Sciatic nerve (tissue), 2 donors: ENCODE measurements around the gene NEURL1B. TPM values are rescaled to one million over a fixed set of nuclear protein-coding genes. Genes with fewer than 3 reads are reported as not detected.
A peak's percentile ranks its signal among the peaks of the same experiment; 100 is the strongest.

Source experiments
- ATAC-seq: fragments of 200-7000 bp; cut with Tn5 transposase; one replicate; pipeline ENCODE4 v1.9.1; 2020; ENCODE audit warnings: mild to moderate bottlenecking, moderate library complexity
- DNase-seq: peaks from one replicate; pipeline ENCODE4 v3.0.0-alpha.2; 2020; ENCODE audit warnings: low spot score
- intact Hi-C: fragments of 100-400 bp; cut with DNase I; formaldehyde crosslinking; loops from one replicate; pipeline ENCODE4 v1.14.2; 2022
- total RNA-seq: library from RNA; stranded (reverse); fragmentation: NEBNext Ultra II Directional; extraction: Animal tissue kit (Norgen Biotek cat#: 25700); gene quantifications from one replicate; pipeline ENCODE4 v1.2.1, GENCODE V29; 2021
- donor health status: DM: no; HTN: no; CAD: no.
- donor health status: DM: no; HTN: no; CAD: no.

The NEURL1B gene
- total RNA-seq, 1 donor from 2014 or later = 53.7 TPM

DNA sequence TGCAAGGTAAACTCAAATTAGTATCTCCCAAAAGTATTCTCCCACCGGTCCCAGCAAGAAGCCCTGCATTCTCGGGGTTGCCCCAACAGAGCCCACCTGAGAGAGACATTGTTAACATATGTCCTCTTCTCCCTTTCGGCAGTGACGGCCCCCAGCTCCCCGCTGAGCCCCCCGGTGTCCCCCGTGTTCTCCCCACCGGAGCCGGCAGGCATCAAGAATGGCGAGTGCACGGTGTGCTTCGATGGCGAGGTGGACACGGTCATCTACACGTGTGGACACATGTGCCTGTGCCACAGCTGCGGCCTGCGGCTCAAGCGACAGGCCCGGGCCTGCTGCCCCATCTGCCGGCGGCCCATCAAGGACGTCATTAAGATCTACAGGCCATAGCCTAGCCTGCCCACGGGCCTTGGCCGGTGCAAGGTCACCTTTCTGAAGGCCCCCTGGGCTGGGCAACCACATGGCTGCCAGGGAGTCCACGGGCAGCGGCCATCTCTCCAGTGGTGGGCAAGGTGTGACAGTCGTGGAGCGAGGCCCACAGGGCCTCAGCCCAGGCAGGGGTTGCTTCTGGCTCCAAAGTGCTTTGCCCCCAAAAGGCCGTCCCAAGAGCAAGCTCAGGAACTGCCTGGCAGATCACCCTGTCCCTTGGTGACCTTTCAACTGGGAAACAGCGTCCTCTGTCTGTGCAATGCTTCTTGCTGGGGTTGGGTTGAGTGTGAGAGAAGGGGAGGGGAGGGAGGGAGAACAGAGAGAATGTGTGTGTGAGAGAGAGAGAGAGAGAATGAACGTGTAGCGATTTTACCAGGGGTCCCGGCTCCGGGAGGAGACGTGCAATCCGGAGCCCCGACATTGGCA lies 45.7 kb downstream of the NEURL1B start:
- no peak for DNase-seq
- intact Hi-C loops = no loop called here
- ATAC-seq = no peak

DNA sequence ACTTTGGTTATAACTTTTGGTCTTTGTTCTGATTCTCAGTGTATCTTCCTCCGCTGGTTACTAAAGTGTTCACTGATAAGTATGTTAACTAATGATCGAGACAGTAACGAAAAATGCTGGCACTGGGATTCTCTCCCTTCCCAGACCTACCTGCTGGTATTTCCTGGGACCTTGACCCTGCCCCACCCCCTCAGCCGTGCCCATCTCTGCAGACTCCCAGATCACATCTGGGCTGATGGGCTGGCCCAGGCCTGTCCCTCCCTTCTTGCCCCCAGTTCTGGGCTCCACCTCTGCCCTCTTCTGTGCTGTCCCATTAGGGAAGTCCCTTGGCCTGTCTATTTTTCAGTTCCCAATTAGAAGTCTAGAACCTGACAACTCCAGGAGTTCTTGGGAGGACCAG lies 46.9 kb downstream of the NEURL1B start:
- intact Hi-C loops = no loop called here
- no peak for DNase-seq
- ATAC-seq = no peak

DNA sequence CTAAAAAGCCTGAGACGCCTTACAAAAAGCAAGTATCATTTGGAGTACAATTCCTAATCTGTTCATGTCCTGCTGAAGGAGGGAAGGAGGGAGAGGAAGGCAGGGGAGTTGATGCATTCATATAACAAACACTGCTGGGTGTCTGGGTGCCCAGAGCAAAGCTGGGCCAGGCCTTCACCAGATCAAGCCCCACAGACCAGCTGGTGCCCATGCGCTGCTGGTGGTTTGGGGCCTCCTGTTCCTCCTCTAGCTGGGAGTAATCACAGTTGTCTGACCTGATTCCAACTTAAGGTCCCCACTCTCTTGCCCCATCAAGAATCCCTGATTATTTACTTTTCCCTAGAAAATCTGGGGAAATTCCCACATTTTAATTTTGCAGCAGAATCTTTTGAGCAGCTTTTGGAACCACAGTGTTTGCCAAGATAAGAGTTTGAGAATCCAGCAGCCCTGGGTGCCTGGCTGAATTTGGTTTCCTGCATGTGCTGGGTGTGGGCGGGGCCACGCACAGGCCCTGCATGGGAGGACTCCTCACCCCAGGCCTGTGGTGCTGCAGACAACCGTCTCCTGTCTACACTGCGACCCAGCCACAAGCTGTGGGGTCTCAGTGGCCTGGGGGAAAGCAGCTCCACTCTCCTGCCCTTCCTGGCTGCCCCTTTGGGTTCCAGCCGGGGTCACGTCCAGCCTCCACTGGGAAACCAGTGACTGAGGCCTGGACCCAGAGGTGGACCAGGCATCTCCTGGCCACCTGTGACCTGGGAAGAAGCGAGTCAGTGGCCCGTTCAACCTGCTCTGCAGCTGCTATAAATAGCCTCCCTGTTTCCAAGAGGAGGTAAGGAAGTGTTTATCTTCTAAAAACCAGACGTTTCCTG lies 47.5 kb downstream of the NEURL1B start:
- no peak for DNase-seq
- intact Hi-C loops = no loop called here

DNA sequence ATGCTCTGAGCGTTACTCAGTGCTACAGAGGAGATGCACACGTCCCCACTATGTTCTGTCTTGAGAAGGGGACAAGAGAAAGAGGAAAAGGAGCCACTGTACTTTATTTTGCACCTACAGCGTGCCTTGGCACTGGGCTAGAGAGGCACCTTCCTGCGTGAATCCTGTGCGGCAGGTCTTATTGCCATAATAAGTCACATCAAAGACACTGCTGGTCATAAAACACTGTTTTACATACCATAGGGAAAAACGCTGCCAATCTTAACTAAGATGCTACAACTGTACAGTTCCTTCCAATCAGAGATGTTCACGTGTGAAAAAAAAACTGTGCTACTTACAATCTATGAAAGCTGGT lies 48.1 kb downstream of the NEURL1B start:
- ATAC-seq = no peak
- intact Hi-C loops = no loop called here
- no peak for DNase-seq

More for the DNA sequence above, 47.5 kb downstream of the NEURL1B start:
- peak; percentile 36 for ATAC-seq

DNA sequence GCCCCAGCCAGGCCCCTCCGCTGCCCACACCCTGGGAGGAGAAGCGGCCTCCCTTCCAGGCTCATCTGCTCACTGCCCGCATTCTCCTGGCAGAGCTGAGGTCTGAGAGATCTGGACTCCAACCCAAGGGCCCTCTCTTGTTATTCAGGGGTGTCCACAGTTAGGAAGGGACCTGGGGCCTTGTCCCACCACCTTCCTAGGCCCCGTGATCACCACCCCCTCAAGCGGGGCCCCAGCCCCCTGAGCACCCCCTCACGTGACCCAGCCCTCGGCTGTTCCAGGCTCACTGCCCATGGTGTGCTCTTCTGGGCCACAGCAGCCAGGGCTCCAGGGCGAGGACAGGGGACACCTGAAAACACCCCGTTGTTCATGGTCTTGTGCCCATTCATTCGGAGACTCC lies 48.7 kb downstream of the NEURL1B start:
- no peak for DNase-seq
- intact Hi-C loops = no loop called here
- peak; percentile 8 for ATAC-seq

DNA sequence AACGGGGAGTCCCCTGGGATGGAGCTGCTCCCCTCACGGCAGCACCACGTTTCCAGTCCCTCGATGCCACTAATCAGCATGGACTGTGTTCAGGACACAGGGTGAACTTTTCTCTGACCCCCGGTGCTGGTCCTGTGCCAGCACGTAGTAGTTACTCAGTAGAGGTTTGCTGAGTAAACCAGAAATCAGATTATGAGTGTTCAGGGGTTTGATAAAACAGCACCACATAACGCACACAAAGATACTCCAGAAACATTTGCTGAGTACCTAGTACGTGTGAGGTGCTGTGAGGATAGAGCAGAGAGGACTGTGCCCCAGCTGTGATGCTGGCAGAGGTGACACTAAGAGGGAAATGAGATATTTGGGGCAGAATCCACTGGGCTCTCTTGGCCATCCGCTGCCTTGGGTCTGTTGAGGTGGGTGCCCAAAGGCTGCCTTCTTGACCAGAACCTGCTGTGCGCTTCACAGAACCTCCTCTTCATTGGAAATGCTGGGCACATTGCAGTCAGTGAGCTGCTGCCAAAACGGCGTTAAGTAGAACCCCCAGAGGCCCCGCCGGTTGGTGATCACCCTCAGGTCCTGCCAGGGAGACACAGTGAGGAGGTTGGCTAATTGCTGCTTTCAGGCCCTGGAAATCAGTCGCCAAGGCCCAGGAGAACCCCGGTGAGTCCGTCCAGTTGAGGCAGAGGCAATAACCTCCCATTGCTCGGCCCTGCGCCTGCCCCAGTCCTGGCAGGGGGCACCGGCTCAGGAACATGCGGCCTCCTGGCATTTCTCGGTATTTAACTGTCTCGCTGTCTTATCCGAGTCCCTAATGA lies 49.4 kb downstream of the NEURL1B start:
- ATAC-seq (no peak), DNase-seq (no peak)
- intact Hi-C loops = no loop called here

DNA sequence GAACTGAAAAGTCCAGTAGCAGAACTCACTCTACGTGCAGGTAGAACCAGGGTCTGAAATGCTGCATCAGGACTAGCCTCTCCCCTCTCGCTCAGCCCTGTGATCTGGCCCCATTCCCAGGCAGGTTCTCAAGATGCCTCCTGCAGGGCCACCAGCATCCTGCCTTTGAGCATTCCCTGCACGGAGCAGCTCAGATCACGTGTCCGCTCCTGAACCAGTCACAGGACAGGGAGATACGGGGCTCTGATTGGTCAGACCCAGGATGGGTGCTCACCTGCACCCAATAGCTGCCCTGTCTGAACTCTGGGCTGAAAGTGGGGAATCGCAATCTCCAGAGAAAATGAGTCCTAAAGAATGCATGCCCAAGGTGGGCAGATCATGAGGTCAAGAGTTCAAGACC lies 50.8 kb downstream of the NEURL1B start:
- DNase-seq = no peak
- intact Hi-C loops = no loop called here
- ATAC-seq = no peak

DNA sequence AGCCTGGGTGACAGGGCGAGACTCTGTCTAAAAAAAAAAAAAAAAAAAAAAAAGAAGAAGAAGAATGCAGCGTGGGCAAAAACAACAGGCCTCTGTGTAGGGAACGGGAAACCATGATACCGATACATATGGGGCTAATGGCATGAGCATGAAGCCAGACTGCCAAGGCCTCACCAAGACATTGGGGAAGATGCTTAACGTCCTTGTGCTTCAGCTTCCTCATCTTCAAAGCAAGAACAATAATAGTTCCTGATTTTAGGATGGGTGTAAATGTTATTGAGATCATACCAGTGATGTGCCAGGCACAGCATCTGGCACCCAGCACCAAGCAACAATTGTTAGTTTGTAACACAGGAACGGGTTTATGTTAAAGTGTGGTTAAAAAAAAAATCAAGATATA lies 51.4 kb downstream of the NEURL1B start:
- ATAC-seq (no peak), DNase-seq (no peak)
- intact Hi-C loops = no loop called here

DNA sequence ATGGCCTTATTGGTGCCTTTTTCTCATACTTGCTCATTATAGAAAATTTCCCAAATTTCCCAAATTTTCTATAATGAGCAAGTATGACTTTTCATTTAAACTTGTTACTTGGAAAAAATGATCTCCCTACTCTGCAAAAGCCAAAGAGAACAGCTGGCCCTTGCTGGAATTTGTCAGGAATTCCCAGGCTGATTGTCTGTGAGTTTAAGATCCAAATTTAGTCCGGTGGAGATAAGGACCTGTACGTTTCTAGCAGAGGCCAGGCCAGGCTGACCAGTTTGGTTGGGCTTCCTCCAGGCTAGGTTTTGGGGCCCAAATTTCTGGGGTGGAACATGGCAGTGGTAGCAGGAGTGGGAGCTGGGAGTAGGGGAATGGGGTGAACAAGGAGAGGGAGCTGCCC lies 51.9 kb downstream of the NEURL1B start:
- ATAC-seq (no peak), DNase-seq (no peak)
- intact Hi-C loops = no loop called here

DNA sequence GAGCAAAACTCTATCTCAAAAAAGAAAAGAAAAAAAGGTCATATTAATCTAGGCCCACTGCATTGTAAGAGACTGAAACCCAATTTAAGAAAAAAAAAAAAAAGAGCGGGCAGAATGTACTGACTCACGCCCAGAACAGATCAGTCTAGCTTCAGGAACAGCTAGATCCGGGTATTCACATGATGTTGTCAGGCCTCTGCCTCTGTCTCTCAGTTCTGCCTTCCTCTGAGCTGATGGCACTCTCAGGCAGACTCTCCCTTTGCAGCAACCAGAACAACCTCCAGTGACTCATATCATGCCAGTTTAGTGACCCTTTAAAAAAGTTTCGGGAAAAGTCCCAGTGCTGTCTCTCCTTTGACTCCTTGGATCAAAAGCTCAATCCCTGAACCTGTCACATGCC lies 53.0 kb downstream of the NEURL1B start:
- ATAC-seq (no peak), DNase-seq (no peak)
- intact Hi-C loops = no loop called here

DNA sequence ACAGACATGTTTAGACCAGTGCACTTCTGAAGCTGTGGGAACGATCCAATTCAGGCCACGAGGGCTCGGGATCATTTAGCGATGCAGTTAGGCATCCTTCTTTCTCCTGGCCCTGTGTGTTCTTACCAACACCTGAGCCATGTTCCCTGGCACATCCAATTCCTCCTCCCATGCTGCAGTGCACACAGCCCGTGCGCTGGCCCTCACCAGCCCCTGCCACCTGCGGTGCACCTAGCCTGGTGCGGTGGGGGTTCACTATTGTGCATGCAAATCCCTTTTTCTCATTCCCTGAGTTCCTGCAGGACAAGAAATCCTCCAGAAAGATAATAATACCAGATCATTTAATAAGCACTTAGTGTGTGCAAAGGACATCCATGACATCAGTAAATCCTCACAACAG lies 53.5 kb downstream of the NEURL1B start:
- no peak for ATAC-seq
- intact Hi-C loops = no loop called here
- no peak for DNase-seq

DNA sequence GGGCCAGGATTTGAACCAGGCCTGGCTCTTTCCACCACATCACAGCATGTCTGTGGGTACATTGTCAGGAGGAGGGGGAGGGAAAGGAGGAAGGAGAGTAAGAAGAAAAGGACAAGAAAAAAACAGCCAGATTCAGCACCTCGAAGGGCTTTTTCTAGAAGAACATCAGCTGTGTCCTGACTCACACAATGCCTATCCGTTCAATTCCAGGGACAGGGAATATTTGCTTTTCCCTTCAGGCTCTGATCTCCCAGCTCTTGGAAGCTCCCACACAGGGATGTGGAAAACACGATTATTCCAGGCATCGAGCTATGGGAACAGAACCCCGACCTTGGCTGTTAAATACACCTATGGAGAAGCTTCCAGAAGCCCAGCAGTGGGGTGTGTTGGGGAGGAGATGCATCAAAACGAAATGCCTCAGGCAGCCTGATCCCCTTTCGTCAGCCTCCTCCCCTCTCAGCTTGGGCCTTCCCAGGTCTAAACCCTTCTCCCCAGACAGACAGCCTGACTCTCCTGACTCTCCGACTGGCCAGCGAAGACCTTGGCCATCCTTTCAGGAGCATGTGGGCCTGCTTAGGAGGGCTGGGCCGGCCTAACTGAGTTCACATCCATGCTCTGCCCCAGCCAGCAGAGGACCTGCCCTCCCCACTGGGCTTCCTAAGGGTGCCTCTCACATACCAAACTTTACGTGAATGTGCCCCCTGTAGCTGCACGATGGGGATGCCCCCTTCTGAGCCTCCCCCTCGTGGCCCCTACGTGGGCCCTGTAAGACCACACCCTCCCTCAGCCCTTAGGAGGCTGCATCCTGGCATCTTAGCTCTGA lies 54.4 kb downstream of the NEURL1B start:
- intact Hi-C loops = loop anchor here (2.0 kb wide), 2 partner anchors 53 to 217 kb away; no protein-coding TSS in a partner anchor
- ATAC-seq (peak; percentile 38), DNase-seq (no peak)

DNA sequence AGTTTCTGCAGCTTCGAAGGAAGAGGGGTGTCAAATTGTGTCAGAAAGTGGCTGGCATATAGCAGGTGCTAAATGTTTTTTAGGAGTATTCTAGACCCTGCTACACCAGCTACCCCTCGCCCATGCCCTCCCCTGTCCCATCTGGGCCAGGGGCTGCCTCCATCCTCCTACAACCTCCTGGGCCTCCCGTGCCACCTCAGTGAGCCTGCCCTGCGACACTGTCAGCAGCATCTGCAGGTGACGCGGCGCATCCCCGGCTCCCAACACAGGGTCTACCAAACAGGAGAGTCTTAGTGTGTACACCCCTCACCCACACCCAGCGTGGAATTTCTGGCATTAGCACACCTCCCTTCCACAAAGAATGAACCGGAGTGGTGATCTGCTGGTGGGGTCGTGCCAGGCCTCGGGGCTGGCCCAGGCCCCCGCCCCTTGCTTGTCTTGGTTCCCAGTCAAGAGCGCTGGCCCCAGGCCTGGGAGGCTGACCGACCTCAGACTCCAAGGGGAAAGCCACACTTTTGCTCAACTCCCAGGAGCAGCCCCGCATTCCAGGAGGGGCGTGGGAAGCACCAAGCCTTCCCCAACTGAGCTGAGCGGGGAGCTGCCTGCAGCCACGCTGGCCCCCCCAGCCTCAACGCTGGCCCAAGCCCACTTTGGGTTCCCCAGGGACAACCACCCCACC lies 55.2 kb downstream of the NEURL1B start:
- intact Hi-C loops = loop anchor here (2.0 kb wide), 2 partner anchors 54 to 218 kb away; no protein-coding TSS in a partner anchor
- no peak for DNase-seq
- peak; percentile 47 for ATAC-seq

DNA sequence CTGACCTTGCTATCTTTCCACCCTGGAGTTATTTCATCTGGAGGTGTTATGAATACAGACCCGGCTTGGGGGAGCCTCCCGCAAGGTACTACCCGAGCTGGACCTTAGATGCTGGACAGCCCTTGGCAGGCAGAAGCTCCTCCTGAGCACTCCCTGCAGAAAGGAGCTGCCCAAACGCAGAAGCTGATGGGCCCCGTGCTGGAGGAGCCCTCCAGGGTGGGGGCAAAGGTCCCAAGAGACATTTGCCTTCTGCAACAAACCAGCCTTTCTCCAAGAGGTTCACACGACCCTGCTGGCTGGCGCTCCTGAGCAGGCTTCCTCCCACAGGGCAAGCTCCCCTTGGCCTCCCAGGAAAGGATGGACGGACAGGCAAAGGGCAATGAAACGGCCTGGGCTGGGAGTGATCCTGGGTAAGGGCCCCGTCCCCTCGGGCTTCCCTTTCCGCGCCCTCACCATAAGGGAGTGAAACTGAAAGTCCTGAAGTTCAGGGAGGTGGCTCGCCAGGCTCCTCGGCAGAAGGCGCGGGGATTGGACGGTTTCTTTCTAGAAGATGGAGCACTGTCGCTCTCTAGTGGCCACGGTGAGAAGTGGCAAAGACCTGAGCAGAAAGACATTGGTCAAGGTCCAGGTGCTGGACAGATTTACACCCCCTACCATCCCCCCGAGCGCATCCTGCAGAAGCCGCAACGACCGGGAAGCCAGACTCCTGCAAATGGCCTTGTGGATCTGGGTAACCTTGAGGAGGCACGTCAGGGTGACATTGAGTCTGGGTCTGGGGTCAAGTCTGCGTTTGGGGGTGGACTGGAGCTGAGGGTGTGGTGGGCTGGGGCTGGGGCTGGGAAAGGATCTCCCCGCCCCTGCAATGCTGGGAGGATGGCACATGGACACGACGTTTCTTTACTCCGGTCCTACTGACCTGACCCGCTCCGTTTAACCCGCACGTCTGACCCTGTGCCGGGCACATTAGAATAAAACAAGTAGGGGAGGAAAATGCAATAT lies 56.4 kb downstream of the NEURL1B start:
- ATAC-seq = peak; percentile 86
- peak; percentile 96 for DNase-seq
- intact Hi-C loops = loop anchor here (2.0 kb wide), 2 partner anchors 55 to 219 kb away; no protein-coding TSS in a partner anchor

DNA sequence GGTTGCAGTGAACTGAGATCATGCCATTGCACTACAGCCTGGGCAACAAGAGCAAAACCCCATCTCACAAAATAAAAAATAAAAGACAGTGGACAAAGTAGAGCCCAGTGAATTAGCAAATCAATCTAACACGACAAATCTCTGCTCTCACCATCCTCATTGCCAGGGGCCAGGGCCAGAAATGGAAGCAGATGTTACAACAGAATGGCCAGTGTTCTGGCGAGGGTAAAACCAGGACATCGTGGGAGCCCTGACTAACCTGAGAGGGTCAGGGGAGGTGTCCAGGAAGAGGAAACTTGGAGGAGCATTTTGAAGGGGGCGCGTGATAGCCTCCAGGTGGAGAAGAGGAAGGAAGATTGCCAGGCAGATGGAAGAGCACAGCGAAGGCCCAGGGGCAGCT lies 58.4 kb downstream of the NEURL1B start:
- no peak for DNase-seq
- intact Hi-C loops = no loop called here
- ATAC-seq = no peak

DNA sequence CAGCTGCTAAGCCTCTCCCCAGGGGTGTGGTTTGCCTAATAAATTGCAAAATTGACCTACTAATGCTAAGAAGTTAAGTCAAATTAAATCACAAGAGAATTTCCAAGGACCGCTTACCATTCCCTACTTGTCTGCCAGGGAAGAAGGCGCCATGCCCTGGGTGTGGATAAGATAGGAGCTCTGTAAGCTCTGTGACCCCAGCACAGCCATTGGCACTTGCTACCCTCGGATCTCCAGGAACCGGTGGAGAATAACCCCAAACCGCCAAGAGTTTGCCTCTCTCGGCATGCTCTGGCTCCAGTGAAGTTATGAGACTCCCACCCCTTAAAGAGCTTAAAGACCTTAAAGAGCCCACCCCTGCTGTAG lies 58.9 kb downstream of the NEURL1B start:
- ATAC-seq = no peak

More for the DNA sequence above, 58.9 kb downstream of the NEURL1B start:
- intact Hi-C loops = no loop called here
- no peak for DNase-seq
